A549 (cell line): ENCODE results near the gene DTHD1. TPM values are rescaled to one million over a fixed set of nuclear protein-coding genes. Genes with fewer than 3 reads are reported as not detected.

ENCODE experiments used
- ATAC-seq, 2 experiments: fragments of 200-7000 bp in 1 of 2; fragments of >200 bp in 1 of 2; cut with Nextera tagmentation in 1 of 2; cut with Tn5 transposase in 1 of 2; 3 replicates each; pipeline versions ENCODE4 v1.8.0 to v1.9.1; 2018 to 2020; ENCODE audit warnings: mild to moderate bottlenecking in 1 of 2, moderate library complexity in 1 of 2
- CTCF ChIA-PET: fragments of 300-600 bp; sonication (Branson Sonifier 250); formaldehyde crosslinking; extraction: SDS; loops from one replicate; lab custom pipeline; 2021; ENCODE audit warnings: antibody characterized with exemption, inconsistent platforms; lab: Yijun Ruan, JAX
- POLR2A ChIA-PET: fragments of 350-600 bp; formaldehyde crosslinking; extraction: SDS; loops from one replicate; lab custom pipeline; 2021; ENCODE audit warnings: antibody characterized with exemption, inconsistent platforms; lab: Yijun Ruan, JAX
- DNase-seq, 2 experiments: peaks; one replicate each; pipeline versions ENCODE4 v3.0.0 to v3.0.0-alpha.2; 2011 to 2016; ENCODE audit warnings: low read depth in 1 of 2, low spot score in 1 of 2
- FAIRE-seq: peaks from 2 replicates; lab custom pipeline; 2011; peaks lifted over from hg19 to GRCh38; lab: Jason Lieb, UNC
- H3K27ac ChIP-seq, 2 experiments: fragments of >200 bp; sonication (Bioruptor Twin); formaldehyde crosslinking; 3 replicates each; pipeline ENCODE4 v1.5.1; 2016 to 2017
- H3K4me1 ChIP-seq: fragments of >200 bp; sonication (Bioruptor Twin); formaldehyde crosslinking; 3 replicates; pipeline ENCODE4 v1.6.1; 2016
- H3K4me2 ChIP-seq: fragments of >200 bp; sonication (Bioruptor Twin); formaldehyde crosslinking; 3 replicates; pipeline ENCODE4 v1.6.1; 2016
- H3K4me3 ChIP-seq: fragments of >200 bp; sonication (Bioruptor Twin); formaldehyde crosslinking; 3 replicates; pipeline ENCODE4 v1.5.1; 2016
- H3K9me3 ChIP-seq: fragments of >200 bp; sonication (Bioruptor Twin); formaldehyde crosslinking; 3 replicates; pipeline ENCODE4 v1.6.1; 2016
- ATOH8 ChIP-seq: fragments of 250-450 bp; sonication (Bioruptor Pico); IDR thresholded peaks from 2 replicates; pipeline ENCODE4 v1.5.0; 2020; ENCODE audit warnings: low read depth, mild to moderate bottlenecking, moderate library complexity
- BHLHE40 ChIP-seq: IDR thresholded peaks from 2 replicates; pipeline ENCODE4 v1.6.1; 2012; ENCODE audit warnings: low read depth, low read length, inconsistent platforms
- CBX2 ChIP-seq: fragments of 200-600 bp; sonication (generic); IDR thresholded peaks from 2 replicates; pipeline ENCODE4 v1.6.1; 2016; ENCODE audit warnings: low read depth, mild to moderate bottlenecking, borderline replicate concordance
- CBX8 ChIP-seq: fragments of 200-600 bp; sonication (generic); IDR thresholded peaks from 2 replicates; pipeline ENCODE4 v1.6.1; 2016
- CHD4 ChIP-seq: fragments of 200-600 bp; sonication (generic); IDR thresholded peaks from 2 replicates; pipeline ENCODE4 v1.6.1; 2016; ENCODE audit warnings: antibody characterized with exemption, mild to moderate bottlenecking, borderline replicate concordance
- CTCF ChIP-seq: fragments of >200 bp; sonication (Bioruptor Twin); formaldehyde crosslinking; IDR thresholded peaks from 3 replicates; pipeline ENCODE4 v1.5.1; 2016
- E2F6 ChIP-seq: IDR thresholded peaks from 2 replicates; pipeline ENCODE4 v1.6.1; 2012; ENCODE audit warnings: low read depth, borderline replicate concordance
- EP300 ChIP-seq, 2 experiments: fragments of >200 bp; sonication (Bioruptor Twin); formaldehyde crosslinking; IDR thresholded peaks; 2 replicates in 1 of 2; 3 replicates in 1 of 2; pipeline ENCODE4 v1.6.1; 2016 to 2017
- FOSL2 ChIP-seq, 2 experiments: fragments of 450-650 bp in 1 of 2; fragments of >200 bp in 1 of 2; sonication (Bioruptor Twin) in 1 of 2; formaldehyde crosslinking; IDR thresholded peaks; 2 replicates each; pipeline versions ENCODE4 v1.5.0 to v1.6.1; 2016 to 2020; ENCODE audit warnings: mild to moderate bottlenecking in 1 of 2, moderate library complexity in 1 of 2
- FOXS1 ChIP-seq: fragments of 250-450 bp; sonication (Bioruptor Pico); IDR thresholded peaks from 2 replicates; pipeline ENCODE4 v1.5.0; 2020; ENCODE audit warnings: mild to moderate bottlenecking, moderate library complexity
- HDAC2 ChIP-seq: fragments of 200-600 bp; sonication (generic); IDR thresholded peaks from 2 replicates; pipeline ENCODE4 v1.6.1; 2016
- HMGXB4 ChIP-seq: fragments of 250-450 bp; sonication (Bioruptor Pico); IDR thresholded peaks from 2 replicates; pipeline ENCODE4 v1.5.0; 2021; ENCODE audit warnings: mild to moderate bottlenecking, moderate library complexity, borderline replicate concordance
- KDM5A ChIP-seq: fragments of 200-600 bp; sonication (generic); IDR thresholded peaks from 2 replicates; pipeline ENCODE4 v1.6.1; 2016; ENCODE audit warnings: antibody characterized with exemption, mild to moderate bottlenecking
- MAFK ChIP-seq: fragments of 450-650 bp; IDR thresholded peaks from 2 replicates; pipeline ENCODE4 v1.6.1; 2014; ENCODE audit not compliant: partially characterized antibody
- NPAS2 ChIP-seq: fragments of 250-450 bp; sonication (Bioruptor Pico); IDR thresholded peaks from 2 replicates; pipeline ENCODE4 v1.8.0; 2022; ENCODE audit warnings: mild to moderate bottlenecking, moderate library complexity, borderline replicate concordance
- POLR2A ChIP-seq: IDR thresholded peaks from 2 replicates; pipeline ENCODE4 v1.6.1; 2012; ENCODE audit warnings: mild to moderate bottlenecking, low read length
- POLR2AphosphoS2 ChIP-seq: conservative IDR thresholded peaks from 2 replicates; pipeline ENCODE4 v1.6.1; 2012; ENCODE audit warnings: low read length, improper control_type of control experiment, inconsistent platforms
- RARB ChIP-seq: fragments of 250-450 bp; sonication (Bioruptor Pico); IDR thresholded peaks from 2 replicates; pipeline ENCODE4 v1.8.0; 2021; ENCODE audit warnings: mild to moderate bottlenecking, moderate library complexity
- RCOR1 ChIP-seq: fragments of 150-350 bp; IDR thresholded peaks from 2 replicates; pipeline ENCODE4 v1.6.1; 2014; ENCODE audit warnings: antibody characterized with exemption, low read length, low read depth
- SMC3 ChIP-seq: fragments of >200 bp; sonication (Bioruptor Twin); formaldehyde crosslinking; IDR thresholded peaks from 3 replicates; pipeline ENCODE4 v1.6.1; 2018; ENCODE audit warnings: inconsistent platforms
- TFCP2L1 ChIP-seq: fragments of 250-450 bp; sonication (Bioruptor Pico); IDR thresholded peaks from 2 replicates; pipeline ENCODE4 v1.5.0; 2021; ENCODE audit warnings: mild to moderate bottlenecking
- TP53 ChIP-seq: fragments of 250-450 bp; sonication (Bioruptor Pico); IDR thresholded peaks from 2 replicates; pipeline ENCODE4 v1.5.0; 2021; ENCODE audit warnings: mild to moderate bottlenecking, moderate library complexity
- ZC3H11A ChIP-seq: fragments of 450-650 bp; IDR thresholded peaks from 2 replicates; pipeline ENCODE4 v1.6.1; 2014; ENCODE audit warnings: antibody characterized with exemption, mild to moderate bottlenecking
- ZFP36 ChIP-seq: fragments of 450-650 bp; IDR thresholded peaks from 2 replicates; pipeline ENCODE4 v1.6.1; 2014; ENCODE audit warnings: borderline replicate concordance; ENCODE audit not compliant: partially characterized antibody
- ZSCAN20 ChIP-seq: fragments of 250-450 bp; sonication (Bioruptor Pico); IDR thresholded peaks from 2 replicates; pipeline ENCODE4 v1.8.0; 2022; ENCODE audit warnings: mild to moderate bottlenecking, moderate library complexity
- WGBS: methylation state at CpG from one replicate; pipeline ENCODE4 v1.1.6; 2017; ENCODE audit errors: missing lambda C conversion rate; 5-methylcytosine and 5-hydroxymethylcytosine counted together
- polyA plus RNA-seq, 4 experiments: library from polyadenylated mRNA; depleted of rRNA in 3 of 4; stranded (reverse); fragments of >200 nt; fragmentation: RNase III in 1 of 4; extraction: RNeasy Plus Mini Kit Qiagen cat#74134 plus additional on column Dnase treatment in 1 of 4; gene quantifications; 2 replicates in 3 of 4; 3 replicates in 1 of 4; pipeline ENCODE4 v1.2.3, GENCODE V29; 2011 to 2017
- TF ChIP-seq, protein P1 (sequence below): IDR thresholded peaks from 2 replicates; pipeline ENCODE4 v1.6.1; 2012
- TF ChIP-seq, protein P2 (sequence below): IDR thresholded peaks from 2 replicates; pipeline ENCODE4 v1.6.1; 2012

Gene DTHD1
- polyA plus RNA-seq, 2 of the 4 experiments (the other 2 are of a cell fraction), result not detected

GRCh38 chr4:36288731-36289426, 7.5 kb downstream of the DTHD1 start:
- CTCF ChIA-PET, result no interaction called here
- Histone ChIP-seq H3K4me3 (no peak overlapping the region), H3K9me3 (no peaks in the 10 kb centered on the region), H3K4me2 (no peak overlapping the region), H3K27ac (no peak overlapping the region), H3K4me1 (no peaks in the 10 kb centered on the region)
- ATAC-seq (no peak), DNase-seq (no peak), FAIRE-seq (no peak)
- WGBS, result 5% methylated on average over 2 of the region's 2 CpGs
- POLR2A ChIA-PET, result no interaction called here
- TF ChIP-seq ZFP36 (no peak), TFCP2L1 (CRISPR knock-in tag) (no peak), BHLHE40 (no peak), ZSCAN20 (CRISPR knock-in tag) (no peak), KDM5A (no peak), CBX8 (no peak), SMC3 (no peak), NPAS2 (CRISPR knock-in tag) (no peak), POLR2A (no peak), FOXS1 (CRISPR knock-in tag) (no peak), CTCF (no peak), CBX2 (no peak), HDAC2 (no peak), FOSL2 (IDR thresholded peaks at IDR 0.05) (no peak), FOSL2 (CRISPR knock-in tag; IDR thresholded peaks at IDR 0.05) (no peak), RCOR1 (no peak), CHD4 (no peak)
- TF ChIP-seq, protein P1, sequence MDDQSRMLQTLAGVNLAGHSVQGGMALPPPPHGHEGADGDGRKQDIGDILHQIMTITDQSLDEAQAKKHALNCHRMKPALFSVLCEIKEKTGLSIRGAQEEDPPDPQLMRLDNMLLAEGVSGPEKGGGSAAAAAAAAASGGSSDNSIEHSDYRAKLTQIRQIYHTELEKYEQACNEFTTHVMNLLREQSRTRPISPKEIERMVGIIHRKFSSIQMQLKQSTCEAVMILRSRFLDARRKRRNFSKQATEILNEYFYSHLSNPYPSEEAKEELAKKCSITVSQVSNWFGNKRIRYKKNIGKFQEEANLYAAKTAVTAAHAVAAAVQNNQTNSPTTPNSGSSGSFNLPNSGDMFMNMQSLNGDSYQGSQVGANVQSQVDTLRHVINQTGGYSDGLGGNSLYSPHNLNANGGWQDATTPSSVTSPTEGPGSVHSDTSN, result no peak

DNA sequence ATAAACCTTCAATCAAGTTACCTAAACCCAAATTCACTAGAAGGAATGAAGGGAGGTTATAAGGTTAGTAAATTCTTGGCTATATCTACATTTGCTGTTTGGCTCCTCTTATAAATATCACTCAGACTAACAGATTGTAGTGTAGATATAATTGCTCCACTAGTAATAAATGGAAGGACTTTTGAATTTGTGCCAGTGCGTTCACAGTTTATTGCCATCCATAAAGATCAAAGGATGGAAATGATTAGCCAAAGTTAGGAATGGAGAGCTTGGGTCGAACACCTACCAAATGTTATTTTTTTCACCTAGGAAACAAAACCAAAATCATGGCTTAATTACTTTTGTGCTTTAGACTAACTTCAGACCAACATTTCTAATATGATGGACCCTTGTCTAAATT, 9.2 kb downstream of the DTHD1 start:
- ChIA-PET POLR2A (no interaction called here), CTCF (no interaction called here)
- TF ChIP-seq POLR2AphosphoS2 (no peak), FOSL2 (IDR thresholded peaks at IDR 0.05) (no peak), FOSL2 (CRISPR knock-in tag; IDR thresholded peaks at IDR 0.05) (no peak), POLR2A (no peak), ATOH8 (CRISPR knock-in tag) (no peak), EP300 (IDR thresholded peaks at IDR 0.05) (no peak), ZSCAN20 (CRISPR knock-in tag) (no peak), HMGXB4 (CRISPR knock-in tag) (no peak), RARB (no peak), MAFK (no peak), ZC3H11A (no peak), BHLHE40 (no peak), E2F6 (no peak), TFCP2L1 (CRISPR knock-in tag) (no peak), HDAC2 (no peak), CBX2 (no peak), NPAS2 (CRISPR knock-in tag) (no peak), CTCF (no peak), TP53 (no peak)
- TF ChIP-seq, protein P2, sequence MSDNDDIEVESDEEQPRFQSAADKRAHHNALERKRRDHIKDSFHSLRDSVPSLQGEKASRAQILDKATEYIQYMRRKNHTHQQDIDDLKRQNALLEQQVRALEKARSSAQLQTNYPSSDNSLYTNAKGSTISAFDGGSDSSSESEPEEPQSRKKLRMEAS, result no peak
- ATAC-seq, result no peak
- Histone ChIP-seq H3K4me2 (no peak overlapping the region), H3K9me3 (no peaks in the 10 kb centered on the region), H3K4me1 (no peaks in the 10 kb centered on the region), H3K4me3 (no peak overlapping the region), H3K27ac (no peak overlapping the region)
- DNase-seq, result no peak
- FAIRE-seq, result no peak
- 64% methylated on average over 2 of the region's 2 CpGs for WGBS
